PFSK-1 (cell line): ENCODE results near the gene FLT4.

Experiments used
- FOXP2 ChIP-seq: optimal IDR thresholded peaks from 2 replicates; pipeline ENCODE3; 2011; ENCODE audit warnings: borderline replicate concordance, control low read depth, inconsistent platforms; ENCODE audit not compliant: insufficient read depth; ENCODE audit errors: extremely low read length, extremely low read depth
- POLR2AphosphoS5 ChIP-seq: IDR thresholded peaks from 2 replicates; pipeline ENCODE4 v1.6.1; 2012; ENCODE audit warnings: low read depth, mild to moderate bottlenecking, control low read depth, low read length, moderate library complexity
- REST ChIP-seq, 2 experiments: IDR thresholded peaks; 2 replicates each; pipeline versions ENCODE4 v1.6.1 to v1.8.0; 2011 to 2012; ENCODE audit warnings: low read depth in 2 of 2, low read length in 2 of 2, control low read depth in 1 of 2, inconsistent platforms in 1 of 2, mild to moderate bottlenecking in 1 of 2, moderate library complexity in 1 of 2; ENCODE audit not compliant: insufficient read depth in 1 of 2
- SIN3A ChIP-seq: IDR thresholded peaks from 2 replicates; pipeline ENCODE4 v1.6.1; 2012; ENCODE audit warnings: mild to moderate bottlenecking, low read length, moderate library complexity, borderline replicate concordance; ENCODE audit not compliant: insufficient read depth
- TAF1 ChIP-seq: IDR thresholded peaks from 2 replicates; pipeline ENCODE4 v1.6.1; 2012; ENCODE audit warnings: low read length, control low read depth, borderline replicate concordance; ENCODE audit not compliant: insufficient read depth

The FLT4 gene

GRCh38 chr5:180625125-180625790 is 24.1 kb downstream of the FLT4 start:
- TF ChIP-seq POLR2AphosphoS5 (no peak), SIN3A (no peak), TAF1 (no peak), REST (IDR thresholded peaks at IDR 0.05; ENCODE audit: insufficient read depth in 1 of 2, low read depth in 2 of 2, low read length in 2 of 2) (no peak), FOXP2 (no peak)

GRCh38 chr5:180624587-180624986 is 24.8 kb downstream of the FLT4 start:
- TF ChIP-seq POLR2AphosphoS5: no peak
- TF ChIP-seq TAF1: no peak
- no peak for TF ChIP-seq FOXP2
- TF ChIP-seq SIN3A: no peak
- TF ChIP-seq REST (IDR thresholded peaks at IDR 0.05; ENCODE audit: insufficient read depth in 1 of 2, low read depth in 2 of 2, low read length in 2 of 2): no peak

- TF ChIP-seq POLR2AphosphoS5: no peak
- TF ChIP-seq REST (IDR thresholded peaks at IDR 0.05; ENCODE audit: insufficient read depth in 1 of 2, low read depth in 2 of 2, low read length in 2 of 2): no peak
- no peak for TF ChIP-seq TAF1
- no peak for TF ChIP-seq SIN3A
- TF ChIP-seq FOXP2: no peak
Observed at GRCh38 chr5:180623844-180624243, 25.6 kb downstream of the FLT4 start.

GRCh38 chr5:180623411-180623834 is 26.0 kb downstream of the FLT4 start:
- TF ChIP-seq SIN3A (no peak), POLR2AphosphoS5 (no peak), TAF1 (no peak)

GRCh38 chr5:180622910-180623309 is 26.5 kb downstream of the FLT4 start:
- no peak for TF ChIP-seq SIN3A
- TF ChIP-seq REST (IDR thresholded peaks at IDR 0.05; ENCODE audit: insufficient read depth in 1 of 2, low read depth in 2 of 2, low read length in 2 of 2): no peak
- no peak for TF ChIP-seq FOXP2
- no peak for TF ChIP-seq TAF1
- no peak for TF ChIP-seq POLR2AphosphoS5
